ENCODE measurements around the gene TMEM115.

Gene TMEM115, protein sequence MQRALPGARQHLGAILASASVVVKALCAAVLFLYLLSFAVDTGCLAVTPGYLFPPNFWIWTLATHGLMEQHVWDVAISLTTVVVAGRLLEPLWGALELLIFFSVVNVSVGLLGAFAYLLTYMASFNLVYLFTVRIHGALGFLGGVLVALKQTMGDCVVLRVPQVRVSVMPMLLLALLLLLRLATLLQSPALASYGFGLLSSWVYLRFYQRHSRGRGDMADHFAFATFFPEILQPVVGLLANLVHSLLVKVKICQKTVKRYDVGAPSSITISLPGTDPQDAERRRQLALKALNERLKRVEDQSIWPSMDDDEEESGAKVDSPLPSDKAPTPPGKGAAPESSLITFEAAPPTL

GRCh38 chr3:50358911-50359759 is at the start of gene TMEM115:
Gene TMEM115, minus strand, starts transcription at chr3:50359521. Its CDS starts 458 bp downstream, at chr3:50359063.
- no peak for TF ChIP-seq CTCF (IDR thresholded peaks at IDR 0.05)
- peaks cover 12 to 28% (median 23%) of the 10 kb centered on the region in 3 donors for H3K36me3 ChIP-seq
- peaks cover 0 to 43% (median 38%) of the 10 kb centered on the region in 4 donors for H3K4me1 ChIP-seq
- peak; percentile 99 for DNase-seq
- no peaks in the 10 kb centered on the region for H3K9me3 ChIP-seq
- peak within 1 kb of the TSS; percentile 86 to 97 for H3K27ac ChIP-seq
- intact Hi-C loops (cut with DNase I; ENCODE audit: low total_unique reads): no loop called here
- no peaks in the 10 kb centered on the region for H3K27me3 ChIP-seq
- peak within 1 kb of the TSS; percentile 68 to 87 for H3K4me3 ChIP-seq

GRCh38 chr3:50408443-50408944 is 49.2 kb upstream of the TMEM115 start:
- Histone ChIP-seq H3K27me3 (peaks cover 0 to 3% of the 10 kb centered on the region in 2 donors), H3K9me3 (no peaks in the 10 kb centered on the region), H3K4me3 (no peak overlapping the region), H3K36me3 (no peaks in the 10 kb centered on the region), H3K4me1 (no peaks in the 10 kb centered on the region), H3K27ac (no peak overlapping the region)
- DNase-seq: no peak
- TF ChIP-seq CTCF (IDR thresholded peaks at IDR 0.05): no peak
- intact Hi-C loops (cut with DNase I; ENCODE audit: low total_unique reads): no loop called here

DNA sequence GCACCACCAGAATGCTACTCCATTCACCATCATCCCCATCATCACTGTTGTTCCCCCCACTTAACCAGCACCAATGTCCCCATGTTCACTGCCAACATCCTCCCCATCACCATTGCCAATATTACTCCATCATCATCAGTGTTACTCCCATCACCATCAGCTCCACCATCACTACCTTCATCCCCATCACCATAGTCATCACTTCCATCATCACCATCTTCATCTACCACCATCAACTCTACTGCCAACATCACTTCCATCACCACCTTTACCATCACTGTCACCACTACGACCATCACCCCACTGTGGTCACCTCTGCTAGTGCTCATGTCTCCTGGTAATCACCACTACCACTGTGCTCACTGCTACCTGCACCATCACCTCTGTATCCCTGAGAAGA is 47.2 kb upstream of the TMEM115 start:
- intact Hi-C loops (cut with DNase I; ENCODE audit: low total_unique reads): no loop called here
- no peak for TF ChIP-seq CTCF (IDR thresholded peaks at IDR 0.05)

GRCh38 chr3:50405249-50405648 is 45.9 kb upstream of the TMEM115 start:
- no peaks in the 10 kb centered on the region for H3K36me3 ChIP-seq
- no peak for DNase-seq
- H3K4me1 ChIP-seq: no peaks in the 10 kb centered on the region
- TF ChIP-seq CTCF (IDR thresholded peaks at IDR 0.05): no peak
- no peak overlapping the region for H3K27ac ChIP-seq
- H3K9me3 ChIP-seq: no peaks in the 10 kb centered on the region
- intact Hi-C loops (cut with DNase I; ENCODE audit: low total_unique reads): no loop called here
- H3K27me3 ChIP-seq: no peaks in the 10 kb centered on the region
- H3K4me3 ChIP-seq: no peak overlapping the region

More for the DNA sequence above, 47.2 kb upstream of the TMEM115 start:
- Histone ChIP-seq H3K27ac (no peak overlapping the region), H3K27me3 (no peaks in the 10 kb centered on the region), H3K4me1 (no peaks in the 10 kb centered on the region), H3K36me3 (no peaks in the 10 kb centered on the region), H3K4me3 (no peak overlapping the region), H3K9me3 (no peaks in the 10 kb centered on the region)
- DNase-seq: no peak

GRCh38 chr3:50401978-50402595 is 42.8 kb upstream of the TMEM115 start:
- Histone ChIP-seq H3K4me3 (no peak overlapping the region), H3K4me1 (no peaks in the 10 kb centered on the region), H3K27ac (no peak overlapping the region), H3K27me3 (no peaks in the 10 kb centered on the region), H3K36me3 (no peaks in the 10 kb centered on the region), H3K9me3 (no peaks in the 10 kb centered on the region)
- no peak for TF ChIP-seq CTCF (IDR thresholded peaks at IDR 0.05)
- intact Hi-C loops (cut with DNase I; ENCODE audit: low total_unique reads): no loop called here
- no peak for DNase-seq

Measured in tibial artery (tissue), 4 donors.